Measurements from ENCODE around the gene COL25A1. TPM values are rescaled to one million over a fixed set of nuclear protein-coding genes. Genes with fewer than 3 reads are reported as not detected.

Gene COL25A1
- total and polyA plus RNA-seq, 2 donors (not counting 3 experiments of a cell fraction or from before 2014, with no cell fraction given) = 0.21 to 3.5 TPM

- no peaks in the 10 kb centered on the region for H3K79me2 ChIP-seq (ENCODE audit: control insufficient read depth, insufficient read depth, low read length)
- ChIA-PET CTCF (no interaction called here), POLR2A (no interaction called here)
- no peak overlapping the region for H3K27ac ChIP-seq (ENCODE audit: insufficient read depth, low read depth, low read length)
- no peak for DNase-seq (ENCODE audit: low read depth, low spot score)
- no TSS peak for BruUV-seq (replicated peaks)
- no peak overlapping the region for H2AFZ ChIP-seq (ENCODE audit: low read depth, low read length)
- intact Hi-C loops (cut with micrococcal nuclease) (no loop called here), dilution Hi-C loops (cut with MboI; ENCODE audit: extremely low pct_ligation_motif_present, low sequenced_read_pairs) (no loop called here)
- H3K4me3 ChIP-seq (replicated peaks in 1 of 3; ENCODE audit: insufficient read depth in 1 of 3, low read depth in 1 of 3, low read length in 3 of 3) = no peak overlapping the region
- no peaks in the 10 kb centered on the region for H3K9me1 ChIP-seq (replicated peaks; ENCODE audit: control insufficient read depth, extremely low read depth, insufficient read depth, low read length)
- H3K9me3 ChIP-seq (replicated peaks; ENCODE audit: control insufficient read depth, insufficient read depth, low read length) = no peaks in the 10 kb centered on the region
- H3K4me2 ChIP-seq (ENCODE audit: insufficient read depth, low read length) = no peak overlapping the region
- H3K4me1 ChIP-seq (ENCODE audit: control insufficient read depth, extremely low read depth, insufficient read depth, low read length) = no peaks in the 10 kb centered on the region
- no peaks in the 10 kb centered on the region for H4K20me1 ChIP-seq (replicated peaks; ENCODE audit: control insufficient read depth, extremely low read depth, insufficient read depth, low read length)
- TF ChIP-seq JUN (IDR thresholded peaks at IDR 0.05; ENCODE audit: borderline replicate concordance, insufficient read depth, insufficient read length, low read depth) = no peak
- TF ChIP-seq MYC (IDR thresholded peaks at IDR 0.05; ENCODE audit: low read depth, low read length) = no peak
- no peak for TF ChIP-seq EZH2 (IDR thresholded peaks at IDR 0.05; ENCODE audit: borderline replicate concordance, low read depth, low read length, severe bottlenecking)
- no peak for TF ChIP-seq POLR2AphosphoS5 (IDR thresholded peaks at IDR 0.05; ENCODE audit: insufficient read depth, low read depth, low read length)
- TF ChIP-seq FOS (IDR thresholded peaks at IDR 0.05; ENCODE audit: borderline replicate concordance, insufficient read depth, low read length) = no peak
- TF ChIP-seq GATA2 (IDR thresholded peaks at IDR 0.05; ENCODE audit: insufficient read depth, insufficient read length, low read depth, low read length) = no peak
- TF ChIP-seq POLR2A (IDR thresholded peaks at IDR 0.05; ENCODE audit: low read depth, low read length) = no peak
- TF ChIP-seq MAX (IDR thresholded peaks at IDR 0.05; ENCODE audit: insufficient read depth, insufficient read length) = no peak
- TF ChIP-seq CTCF (IDR thresholded peaks at IDR 0.05; ENCODE audit: extremely low read depth in 1 of 2, insufficient read depth in 1 of 2, low read depth in 1 of 2, low read length in 2 of 2) = no peak
- no peaks in the 10 kb centered on the region for H3K36me3 ChIP-seq (ENCODE audit: control insufficient read depth in 2 of 2, extremely low read depth in 1 of 2, insufficient read depth in 2 of 2, low read length in 2 of 2)
- H3K27me3 ChIP-seq (ENCODE audit: control insufficient read depth in 2 of 2, insufficient read depth in 2 of 2, low read length in 2 of 2) = no peaks in the 10 kb centered on the region
- H3K9ac ChIP-seq (replicated peaks; ENCODE audit: extremely low read depth, insufficient read depth, low read length) = no peak overlapping the region
- no peak for FAIRE-seq
Observed at GRCh38 chr4:109231331-109231730, 71.1 kb downstream of the COL25A1 start.
